PC-3 (cell line): ENCODE data around the gene FSTL4. TPM values are rescaled to one million over a fixed set of nuclear protein-coding genes. Genes with fewer than 3 reads are reported as not detected.

Experiments
- ATAC-seq: fragments of 200-7000 bp; cut with Tn5 transposase; 2 replicates; pipeline ENCODE4 v1.9.1; 2020; ENCODE audit warnings: mild to moderate bottlenecking, moderate library complexity
- BruUV-seq: library from RNA; stranded (reverse); fragments of 400-500 nt; replicated peaks from 2 replicates; lab custom pipeline; 2021; lab: Mats Ljungman, UMichigan
- CTCF ChIA-PET: fragments of 300-600 bp; sonication (Branson Sonifier 250); formaldehyde crosslinking; loops from one replicate; lab custom pipeline; 2022; ENCODE audit warnings: antibody characterized with exemption; lab: Charles Lee
- POLR2A ChIA-PET: fragments of 300-600 bp; sonication (Branson Sonifier 250); formaldehyde crosslinking; loops from one replicate; lab custom pipeline; 2022; ENCODE audit warnings: antibody characterized with exemption; ENCODE audit not compliant: unreplicated experiment; lab: Charles Lee
- DNase-seq: peaks from one replicate; pipeline ENCODE4 v3.0.0-alpha.2; 2015
- H2AFZ ChIP-seq: fragments of 300-600 bp; sonication (generic); 2 replicates; pipeline ENCODE4 v1.6.0; 2016; ENCODE audit warnings: antibody characterized with exemption, low read length
- H3F3A ChIP-seq: fragments of 300-600 bp; sonication (generic); one replicate; pipeline ENCODE4 v1.6.0; 2017; ENCODE audit warnings: antibody characterized with exemption, low read length, control low read depth, mild to moderate bottlenecking; ENCODE audit not compliant: unreplicated experiment
- H3K27ac ChIP-seq: fragments of 300-600 bp; sonication (generic); 2 replicates; pipeline ENCODE4 v1.5.1; 2016; ENCODE audit warnings: mild to moderate bottlenecking, low read length
- H3K27me3 ChIP-seq: fragments of 300-600 bp; sonication (generic); 2 replicates; pipeline ENCODE4 v1.6.1; 2016; ENCODE audit warnings: low read length, mixed read lengths
- H3K36me3 ChIP-seq: fragments of 300-600 bp; sonication (generic); 2 replicates; pipeline ENCODE4 v1.6.1; 2016; ENCODE audit warnings: low read depth, mixed run types, low read length, mixed read lengths
- H3K4me1 ChIP-seq: fragments of 300-600 bp; sonication (generic); 2 replicates; pipeline ENCODE4 v1.5.1; 2016; ENCODE audit warnings: low read length; ENCODE audit not compliant: insufficient read depth
- H3K4me2 ChIP-seq: fragments of 300-600 bp; sonication (generic); 2 replicates; pipeline ENCODE4 v1.6.0; 2016; ENCODE audit warnings: low read length
- H3K4me3 ChIP-seq: fragments of 300-600 bp; sonication (generic); 2 replicates; pipeline ENCODE4 v1.5.1; 2016; ENCODE audit warnings: mild to moderate bottlenecking, low read length, mixed read lengths
- H3K79me2 ChIP-seq: fragments of 300-600 bp; sonication (generic); 2 replicates; pipeline ENCODE4 v1.6.1; 2017; ENCODE audit warnings: low read length, mixed read lengths
- H3K9ac ChIP-seq: fragments of 300-600 bp; sonication (generic); 2 replicates; pipeline ENCODE4 v1.6.0; 2016; ENCODE audit warnings: mild to moderate bottlenecking, low read length
- H3K9me2 ChIP-seq: fragments of 300-600 bp; sonication (generic); replicated peaks from 2 replicates; pipeline ENCODE4 v1.6.1; 2016; ENCODE audit warnings: mixed run types, low read length, mixed read lengths
- H3K9me3 ChIP-seq: fragments of 300-600 bp; sonication (generic); 2 replicates; pipeline ENCODE4 v1.6.1; 2016; ENCODE audit warnings: low read length, mixed read lengths
- H4K20me1 ChIP-seq: fragments of 300-600 bp; sonication (generic); 2 replicates; pipeline ENCODE4 v1.6.1; 2016; ENCODE audit warnings: low read length, mixed read lengths
- EZH2 ChIP-seq: fragments of 300-600 bp; sonication (generic); IDR thresholded peaks from one replicate; pipeline ENCODE4 v1.6.1; 2017; ENCODE audit warnings: antibody characterized with exemption, mild to moderate bottlenecking, low read length; ENCODE audit not compliant: unreplicated experiment
- EZH2phosphoT487 ChIP-seq: fragments of 300-600 bp; sonication (generic); IDR thresholded peaks from 2 replicates; pipeline ENCODE4 v1.6.1; 2018; ENCODE audit warnings: mild to moderate bottlenecking, antibody characterized with exemption, low read length, borderline replicate concordance
- intact Hi-C: fragments of 100-400 bp; cut with micrococcal nuclease; formaldehyde crosslinking; loops from 2 replicates; pipeline ENCODE4 v1.9.0; 2023
- total RNA-seq: library from RNA; depleted of rRNA; stranded (reverse); fragments of >200 nt; gene quantifications from 2 replicates; pipeline ENCODE4 v1.2.3, GENCODE V29; 2014
- TF ChIP-seq, protein P1 (sequence below): fragments of 300-600 bp; sonication (generic); conservative IDR thresholded peaks from 2 replicates; pipeline ENCODE4 v1.5.1; 2017; ENCODE audit warnings: antibody characterized with exemption, low read depth, mild to moderate bottlenecking, low read length

Gene FSTL4
- total RNA-seq, 1 experiment from 2014 or later, result 4.2 TPM

DNA sequence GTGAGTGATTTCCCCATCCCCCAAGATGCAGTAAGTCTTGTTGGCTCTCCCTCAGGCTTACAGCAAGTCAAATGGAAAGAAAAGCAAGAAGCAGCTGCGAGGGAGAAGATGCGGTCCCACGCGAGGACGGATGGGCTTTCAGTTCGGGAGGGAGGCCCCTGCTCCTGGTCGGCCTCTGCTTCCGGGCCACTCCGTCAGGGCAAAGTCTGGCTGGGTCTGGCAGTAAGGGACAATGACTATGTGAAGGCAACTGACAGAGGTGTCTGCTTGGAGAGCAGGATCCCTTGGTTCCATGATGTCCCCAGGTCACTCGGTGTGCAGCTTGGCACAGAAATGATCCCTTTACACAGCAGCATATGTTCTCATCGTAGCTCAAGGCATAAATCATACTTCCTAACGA is 413.8 kb downstream of the FSTL4 start:
- DNase-seq (no peak), ATAC-seq (no peak)
- no peaks in the 10 kb centered on the region for H3K36me3 ChIP-seq
- H3K4me2 ChIP-seq, result no peak overlapping the region
- no peak overlapping the region for H3K9ac ChIP-seq
- H3F3A ChIP-seq, result no peaks in the 10 kb centered on the region
- ChIA-PET CTCF (no interaction called here), POLR2A (no interaction called here)
- BruUV-seq, result no TSS peak
- no peaks in the 10 kb centered on the region for H3K9me3 ChIP-seq
- no peak overlapping the region for H3K4me3 ChIP-seq
- intact Hi-C loops, result no loop called here
- TF ChIP-seq, protein P1, sequence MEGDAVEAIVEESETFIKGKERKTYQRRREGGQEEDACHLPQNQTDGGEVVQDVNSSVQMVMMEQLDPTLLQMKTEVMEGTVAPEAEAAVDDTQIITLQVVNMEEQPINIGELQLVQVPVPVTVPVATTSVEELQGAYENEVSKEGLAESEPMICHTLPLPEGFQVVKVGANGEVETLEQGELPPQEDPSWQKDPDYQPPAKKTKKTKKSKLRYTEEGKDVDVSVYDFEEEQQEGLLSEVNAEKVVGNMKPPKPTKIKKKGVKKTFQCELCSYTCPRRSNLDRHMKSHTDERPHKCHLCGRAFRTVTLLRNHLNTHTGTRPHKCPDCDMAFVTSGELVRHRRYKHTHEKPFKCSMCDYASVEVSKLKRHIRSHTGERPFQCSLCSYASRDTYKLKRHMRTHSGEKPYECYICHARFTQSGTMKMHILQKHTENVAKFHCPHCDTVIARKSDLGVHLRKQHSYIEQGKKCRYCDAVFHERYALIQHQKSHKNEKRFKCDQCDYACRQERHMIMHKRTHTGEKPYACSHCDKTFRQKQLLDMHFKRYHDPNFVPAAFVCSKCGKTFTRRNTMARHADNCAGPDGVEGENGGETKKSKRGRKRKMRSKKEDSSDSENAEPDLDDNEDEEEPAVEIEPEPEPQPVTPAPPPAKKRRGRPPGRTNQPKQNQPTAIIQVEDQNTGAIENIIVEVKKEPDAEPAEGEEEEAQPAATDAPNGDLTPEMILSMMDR, result no peak
- no peak for TF ChIP-seq EZH2phosphoT487
- no peaks in the 10 kb centered on the region for H3K79me2 ChIP-seq
- no peaks in the 10 kb centered on the region for H4K20me1 ChIP-seq
- H3K27ac ChIP-seq, result no peak overlapping the region
- no peaks in the 10 kb centered on the region for H3K9me2 ChIP-seq
- no peak overlapping the region for H2AFZ ChIP-seq
- no peaks in the 10 kb centered on the region for H3K4me1 ChIP-seq
- H3K27me3 ChIP-seq, result no peaks in the 10 kb centered on the region

DNA sequence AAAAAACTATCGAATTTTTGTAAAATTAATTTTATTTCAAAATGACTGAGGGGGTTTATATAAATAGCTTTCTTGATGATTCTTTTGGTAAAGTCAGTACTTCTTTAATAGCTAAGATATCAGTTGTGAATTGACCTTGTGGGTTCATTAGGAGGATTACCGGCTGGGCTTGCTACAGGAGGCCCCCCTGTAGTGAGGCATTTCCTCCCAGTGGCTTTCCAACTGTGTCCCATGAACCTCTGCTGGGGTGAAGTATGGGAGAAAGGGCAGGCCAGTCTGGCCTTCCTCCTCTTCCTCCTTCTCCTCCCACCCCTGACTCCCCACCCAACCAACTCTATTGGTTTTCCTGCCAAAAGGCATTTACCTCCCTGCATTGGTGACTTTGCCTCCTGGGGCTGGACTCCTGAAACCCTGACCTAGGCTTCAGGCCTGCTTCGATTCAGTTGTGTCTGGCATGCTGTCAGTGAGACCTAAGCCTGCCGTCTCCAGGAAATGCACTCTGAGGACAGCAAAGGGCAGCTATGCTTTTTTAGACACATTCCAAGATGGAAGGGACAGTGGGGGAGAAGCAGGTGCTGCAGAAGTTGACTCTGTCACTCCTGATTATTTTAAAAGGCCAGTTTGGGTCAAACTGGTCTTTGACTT is 415.8 kb downstream of the FSTL4 start:
- Histone ChIP-seq H3K36me3 (no peaks in the 10 kb centered on the region), H3K9ac (no peak overlapping the region), H3K79me2 (no peaks in the 10 kb centered on the region), H4K20me1 (no peaks in the 10 kb centered on the region), H3K9me2 (no peaks in the 10 kb centered on the region), H2AFZ (no peak overlapping the region), H3K4me2 (no peak overlapping the region), H3K4me3 (no peak overlapping the region), H3K9me3 (no peaks in the 10 kb centered on the region), H3K27me3 (no peaks in the 10 kb centered on the region), H3F3A (no peaks in the 10 kb centered on the region), H3K4me1 (no peaks in the 10 kb centered on the region), H3K27ac (no peak overlapping the region)
- CTCF ChIA-PET, result no interaction called here
- POLR2A ChIA-PET, result no interaction called here
- ATAC-seq (no peak), DNase-seq (no peak)
- BruUV-seq, result no TSS peak
- TF ChIP-seq, protein P1, result no peak
- no peak for TF ChIP-seq EZH2
- TF ChIP-seq EZH2phosphoT487, result no peak
- intact Hi-C loops, result no loop called here

GRCh38 chr5:133195250-133195649 is 417.1 kb downstream of the FSTL4 start:
- CTCF ChIA-PET, result no interaction called here

More at GRCh38 chr5:133195250-133195649, 417.1 kb downstream of the FSTL4 start:
- intact Hi-C loops, result no loop called here
- Histone ChIP-seq H3K27me3 (no peaks in the 10 kb centered on the region), H3K9me3 (no peaks in the 10 kb centered on the region), H3K9ac (no peak overlapping the region), H3K4me3 (no peak overlapping the region), H3K4me2 (no peak overlapping the region), H3K27ac (no peak overlapping the region), H3F3A (no peaks in the 10 kb centered on the region), H3K9me2 (no peaks in the 10 kb centered on the region), H2AFZ (no peak overlapping the region), H3K4me1 (no peaks in the 10 kb centered on the region), H3K36me3 (no peaks in the 10 kb centered on the region), H4K20me1 (no peaks in the 10 kb centered on the region), H3K79me2 (no peaks in the 10 kb centered on the region)
- no peak for ATAC-seq
- TF ChIP-seq EZH2phosphoT487 (no peak), EZH2 (no peak)
- TF ChIP-seq, protein P1, result no peak
- POLR2A ChIA-PET, result no interaction called here
- no TSS peak for BruUV-seq
- DNase-seq, result no peak
